K562 (cell line): ENCODE data around the gene FOXM1. TPM values are rescaled to one million over a fixed set of nuclear protein-coding genes. Genes with fewer than 3 reads are reported as not detected.

ENCODE experiments used
- SMARCE1 ChIP-seq: fragments of 450-650 bp; IDR thresholded peaks from 2 replicates; pipeline ENCODE4 v1.7.1; 2016; ENCODE audit warnings: mild to moderate bottlenecking
- polyA plus RNA-seq, 8 experiments: library from polyadenylated mRNA; depleted of rRNA in 4 of 8; stranded (reverse) in 5 of 8; unstranded in 3 of 8; fragments of >200 nt; fragmentation: Nextera tagmentation in 2 of 8; fragmentation: Illumina TruSeq in 1 of 8; extraction: Ambion mirVana in 2 of 8; extraction: Trizol in 1 of 8; gene quantifications; 2 replicates each; pipeline versions ENCODE4 v1.2.1 to v1.2.3, GENCODE V29; 2011 to 2014; ENCODE audit warnings: inconsistent platforms in 1 of 8, missing spikeins in 1 of 8
- total RNA-seq, 7 experiments: library from RNA; depleted of rRNA in 6 of 7; stranded (reverse); fragments of >200 nt in 6 of 7; fragmentation: Illumina TruSeq in 2 of 7; extraction: Trizol in 2 of 7; gene quantifications; 2 replicates each; pipeline versions ENCODE4 v1.2.1 to v1.2.3, GENCODE V29; 2011 to 2021; ENCODE audit warnings: low replicate concordance in 1 of 7
- TF ChIP-seq, protein P1 (sequence below), 2 experiments: fragments of 450-650 bp in 1 of 2; sonication (generic) in 1 of 2; formaldehyde crosslinking in 1 of 2; IDR thresholded peaks; 2 replicates each; pipeline versions ENCODE4 v1.7.1 to v1.9.0; 2016 to 2022; ENCODE audit warnings: inconsistent platforms in 1 of 2, mild to moderate bottlenecking in 1 of 2, missing genetic modification reagents in 1 of 2
- TF ChIP-seq, protein P2 (sequence below), 2 experiments: fragments of 450-650 bp; conservative IDR thresholded peaks; 2 replicates each; pipeline ENCODE4 v1.6.1; 2017; ENCODE audit warnings: mild to moderate bottlenecking in 2 of 2, moderate library complexity in 2 of 2

Gene FOXM1
- total and polyA plus RNA-seq, 9 of the 15 experiments (the other 6 are each of a cell fraction or from before 2014, with no cell fraction given), result 8.9 to 46.9 (median 17.2) TPM

DNA sequence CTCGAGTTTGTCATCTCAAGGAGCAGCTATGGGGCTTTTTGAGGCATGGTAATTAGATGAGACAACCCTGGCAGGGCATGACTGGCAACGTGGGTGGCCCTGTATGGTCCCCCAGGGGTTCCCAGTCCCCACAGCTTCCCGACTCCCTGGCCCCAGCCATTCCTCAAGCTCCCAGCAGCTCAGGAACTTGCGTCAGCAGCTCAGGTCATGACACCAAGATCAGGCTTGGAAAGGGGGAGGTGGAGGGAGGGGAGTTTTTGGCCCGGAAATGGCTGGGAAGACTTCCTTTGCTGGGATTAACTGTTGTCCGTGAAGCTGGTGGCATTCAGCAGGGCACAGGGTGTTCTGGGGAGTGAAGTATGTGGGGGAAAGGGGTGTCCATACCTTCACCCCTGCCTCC is 31.7 kb downstream of the FOXM1 start (continued):
- TF ChIP-seq, protein P1, sequence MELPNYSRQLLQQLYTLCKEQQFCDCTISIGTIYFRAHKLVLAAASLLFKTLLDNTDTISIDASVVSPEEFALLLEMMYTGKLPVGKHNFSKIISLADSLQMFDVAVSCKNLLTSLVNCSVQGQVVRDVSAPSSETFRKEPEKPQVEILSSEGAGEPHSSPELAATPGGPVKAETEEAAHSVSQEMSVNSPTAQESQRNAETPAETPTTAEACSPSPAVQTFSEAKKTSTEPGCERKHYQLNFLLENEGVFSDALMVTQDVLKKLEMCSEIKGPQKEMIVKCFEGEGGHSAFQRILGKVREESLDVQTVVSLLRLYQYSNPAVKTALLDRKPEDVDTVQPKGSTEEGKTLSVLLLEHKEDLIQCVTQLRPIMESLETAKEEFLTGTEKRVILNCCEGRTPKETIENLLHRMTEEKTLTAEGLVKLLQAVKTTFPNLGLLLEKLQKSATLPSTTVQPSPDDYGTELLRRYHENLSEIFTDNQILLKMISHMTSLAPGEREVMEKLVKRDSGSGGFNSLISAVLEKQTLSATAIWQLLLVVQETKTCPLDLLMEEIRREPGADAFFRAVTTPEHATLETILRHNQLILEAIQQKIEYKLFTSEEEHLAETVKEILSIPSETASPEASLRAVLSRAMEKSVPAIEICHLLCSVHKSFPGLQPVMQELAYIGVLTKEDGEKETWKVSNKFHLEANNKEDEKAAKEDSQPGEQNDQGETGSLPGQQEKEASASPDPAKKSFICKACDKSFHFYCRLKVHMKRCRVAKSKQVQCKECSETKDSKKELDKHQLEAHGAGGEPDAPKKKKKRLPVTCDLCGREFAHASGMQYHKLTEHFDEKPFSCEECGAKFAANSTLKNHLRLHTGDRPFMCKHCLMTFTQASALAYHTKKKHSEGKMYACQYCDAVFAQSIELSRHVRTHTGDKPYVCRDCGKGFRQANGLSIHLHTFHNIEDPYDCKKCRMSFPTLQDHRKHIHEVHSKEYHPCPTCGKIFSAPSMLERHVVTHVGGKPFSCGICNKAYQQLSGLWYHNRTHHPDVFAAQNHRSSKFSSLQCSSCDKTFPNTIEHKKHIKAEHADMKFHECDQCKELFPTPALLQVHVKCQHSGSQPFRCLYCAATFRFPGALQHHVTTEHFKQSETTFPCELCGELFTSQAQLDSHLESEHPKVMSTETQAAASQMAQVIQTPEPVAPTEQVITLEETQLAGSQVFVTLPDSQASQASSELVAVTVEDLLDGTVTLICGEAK (IDR thresholded peaks at IDR 0.05), result 0 out of 2 replicates have a peak, but pooled peaks have one; percentile 21
- TF ChIP-seq, protein P1 (CRISPR knock-in tag; IDR thresholded peaks at IDR 0.05), result no peak
- TF ChIP-seq, protein P2, sequence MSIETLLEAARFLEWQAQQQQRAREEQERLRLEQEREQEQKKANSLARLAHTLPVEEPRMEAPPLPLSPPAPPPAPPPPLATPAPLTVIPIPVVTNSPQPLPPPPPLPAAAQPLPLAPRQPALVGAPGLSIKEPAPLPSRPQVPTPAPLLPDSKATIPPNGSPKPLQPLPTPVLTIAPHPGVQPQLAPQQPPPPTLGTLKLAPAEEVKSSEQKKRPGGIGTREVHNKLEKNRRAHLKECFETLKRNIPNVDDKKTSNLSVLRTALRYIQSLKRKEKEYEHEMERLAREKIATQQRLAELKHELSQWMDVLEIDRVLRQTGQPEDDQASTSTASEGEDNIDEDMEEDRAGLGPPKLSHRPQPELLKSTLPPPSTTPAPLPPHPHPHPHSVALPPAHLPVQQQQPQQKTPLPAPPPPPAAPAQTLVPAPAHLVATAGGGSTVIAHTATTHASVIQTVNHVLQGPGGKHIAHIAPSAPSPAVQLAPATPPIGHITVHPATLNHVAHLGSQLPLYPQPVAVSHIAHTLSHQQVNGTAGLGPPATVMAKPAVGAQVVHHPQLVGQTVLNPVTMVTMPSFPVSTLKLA (conservative IDR thresholded peaks at IDR 0.05), result no peak
- TF ChIP-seq SMARCE1, result no peak
- TF ChIP-seq, all 486 proteins: peak for 4
